Natural killer cell (primary cell): Measurements from ENCODE around the gene GPR61. TPM values are rescaled to one million over a fixed set of nuclear protein-coding genes. Genes with fewer than 3 reads are reported as not detected.

Source experiments
- ATAC-seq, 3 donors: fragments of 150-1000 bp in 2 of 3; fragments of 200-7000 bp in 1 of 3; cut with Tn5 transposase; 1 replicate in 1 of 3; 2 replicates in 2 of 3; pipeline ENCODE4 v1.10.0; 2021; ENCODE audit warnings: mild to moderate bottlenecking in 2 of 3, moderate library complexity in 2 of 3
- DNase-seq, 2 donors: peaks; one replicate each; pipeline versions ENCODE4 v3.0.0 to v3.0.0-alpha.2; 2013 to 2021; ENCODE audit warnings: mixed read lengths in 1 of 2
- H3K27ac ChIP-seq: one replicate; pipeline ENCODE4 v1.5.1; 2013; ENCODE audit warnings: mild to moderate bottlenecking, low read length
- H3K27me3 ChIP-seq: one replicate; pipeline ENCODE4 v1.6.1; 2013; ENCODE audit warnings: low read length; ENCODE audit not compliant: control insufficient read depth, insufficient read depth
- H3K36me3 ChIP-seq: one replicate; pipeline ENCODE4 v1.6.1; 2013; ENCODE audit warnings: low read length; ENCODE audit not compliant: control insufficient read depth, insufficient read depth
- H3K4me1 ChIP-seq: one replicate; pipeline ENCODE4 v1.6.1; 2013; ENCODE audit warnings: low read length; ENCODE audit not compliant: control insufficient read depth, insufficient read depth
- H3K4me3 ChIP-seq: one replicate; pipeline ENCODE4 v1.5.1; 2013; ENCODE audit warnings: low read length
- H3K9me3 ChIP-seq: one replicate; pipeline ENCODE4 v1.6.1; 2013; ENCODE audit warnings: low read length; ENCODE audit not compliant: control insufficient read depth, insufficient read depth
- H3K27ac Mint-ChIP-seq, 2 donors: one replicate each; pipeline ENCODE4 v1.8.0; 2022; ENCODE audit warnings: mild to moderate bottlenecking in 2 of 2, mixed read lengths in 2 of 2, moderate library complexity in 1 of 2
- H3K27me3 Mint-ChIP-seq, 2 donors: one replicate each; pipeline ENCODE4 v1.8.0; 2022; ENCODE audit warnings: low read depth in 2 of 2, mixed read lengths in 2 of 2
- H3K36me3 Mint-ChIP-seq: one replicate; pipeline ENCODE4 v1.8.0; 2022; ENCODE audit warnings: mixed read lengths
- H3K4me1 Mint-ChIP-seq, 2 donors: one replicate each; pipeline ENCODE4 v1.8.0; 2022; ENCODE audit warnings: mixed read lengths in 2 of 2
- H3K4me3 Mint-ChIP-seq: one replicate; pipeline ENCODE4 v1.8.0; 2022; ENCODE audit warnings: mild to moderate bottlenecking, moderate library complexity, mixed read lengths
- H3K9me3 Mint-ChIP-seq, 2 donors: one replicate each; pipeline ENCODE4 v1.8.0; 2022; ENCODE audit warnings: mixed read lengths in 2 of 2
- CTCF ChIP-seq: fragments of 200-600 bp; IDR thresholded peaks from one replicate; pipeline ENCODE4 v1.8.0; 2022; ENCODE audit warnings: antibody characterized with exemption
- WGBS: methylation state at CpG from one replicate; pipeline ENCODE4 v1.1.7; 2013; ENCODE audit warnings: missing lambda C conversion rate; ENCODE audit not compliant: insufficient coverage; 5-methylcytosine and 5-hydroxymethylcytosine counted together
- intact Hi-C: fragments of 100-400 bp; cut with micrococcal nuclease; formaldehyde crosslinking; loops from one replicate; pipeline ENCODE4 v1.14.2; 2022
- total RNA-seq, 4 donors: library from RNA; stranded (reverse); fragments of 120-200 nt in 1 of 4; gene quantifications; one replicate each; pipeline versions ENCODE4 v1.2.3 to v1.2.4, GENCODE V29; 2013 to 2022

The GPR61 gene
- total RNA-seq, 3 donors from 2014 or later (not counting 1 experiment from before 2014, with no cell fraction given), result 0.75 to 0.91 TPM; not detected in 1

- no peaks in the 10 kb centered on the region for H3K9me3 ChIP-seq
- ATAC-seq, result peak in 1 of 3 donors; percentile 15
- no peaks in the 10 kb centered on the region for H3K9me3 Mint-ChIP-seq
- peak in 1 of 2 donors; percentile 59 for DNase-seq
- WGBS, result 3% methylated on average over 21 of the region's 22 CpGs
- H3K36me3 ChIP-seq, result no peaks in the 10 kb centered on the region
- peak overlapping the region; percentile 94 for H3K27ac ChIP-seq
- H3K4me1 Mint-ChIP-seq, result peaks cover 38 to 51% of the 10 kb centered on the region in 2 donors
- no peak for TF ChIP-seq CTCF
- H3K27me3 Mint-ChIP-seq, result no peaks in the 10 kb centered on the region
- H3K27me3 ChIP-seq, result no peaks in the 10 kb centered on the region
- no peaks in the 10 kb centered on the region for H3K36me3 Mint-ChIP-seq
- H3K27ac Mint-ChIP-seq, result peak overlapping the region; percentile 91 to 98
- intact Hi-C loops, result loop anchor here (1.0 to 5.0 kb wide), 3 partner anchors 74 to 120 kb away; partner anchors contain the start of gene PSMA5
- H3K4me3 ChIP-seq, result peak overlapping the region; percentile 89
- peaks cover 5% of the 10 kb centered on the region for H3K4me1 ChIP-seq
- peak overlapping the region; percentile 94 for H3K4me3 Mint-ChIP-seq
Measured at GRCh38 chr1:109547463-109548320, 8.0 kb downstream of the GPR61 start.

GRCh38 chr1:109548321-109549267, 8.9 kb downstream of the GPR61 start, which contains the start of gene GNAI3:
Gene GNAI3 (plus strand): TSS chr1:109548615. CDS start chr1:109548721, 106 bp downstream.
- Histone ChIP-seq H3K36me3 (no peaks in the 10 kb centered on the region), H3K9me3 (no peaks in the 10 kb centered on the region), H3K4me1 (peaks cover 5% of the 10 kb centered on the region), H3K27ac (peak within 1 kb of the TSS; percentile 94), H3K27me3 (no peaks in the 10 kb centered on the region), H3K4me3 (peak within 1 kb of the TSS; percentile 89)
- under 1% methylated on average over 68 of the region's 68 CpGs for WGBS
- Mint-ChIP-seq H3K27ac (peak within 1 kb of the TSS; percentile 91 to 98), H3K36me3 (no peaks in the 10 kb centered on the region), H3K9me3 (no peaks in the 10 kb centered on the region), H3K4me1 (peaks cover 41 to 56% of the 10 kb centered on the region in 2 donors), H3K27me3 (no peaks in the 10 kb centered on the region), H3K4me3 (peak within 1 kb of the TSS; percentile 94)
- peak; percentile 91 to 98 for DNase-seq
- no peak for TF ChIP-seq CTCF
- intact Hi-C loops, result loop anchor here (1.0 to 5.0 kb wide), 2 partner anchors 73 to 121 kb away; partner anchors contain the start of gene PSMA5
- peak; percentile 88 to 98 (median 93) for ATAC-seq

- Histone ChIP-seq H3K27me3 (no peaks in the 10 kb centered on the region), H3K27ac (no peak overlapping the region), H3K4me3 (no peak overlapping the region), H3K4me1 (no peaks in the 10 kb centered on the region), H3K36me3 (no peaks in the 10 kb centered on the region), H3K9me3 (no peaks in the 10 kb centered on the region)
- peak overlapping the region; percentile 23 to 59 for H3K27ac Mint-ChIP-seq
- 100% methylated on average over 2 of the region's 2 CpGs for WGBS
- no peak overlapping the region for H3K4me3 Mint-ChIP-seq
- TF ChIP-seq CTCF, result no peak
- no peak for DNase-seq
- no peaks in the 10 kb centered on the region for H3K36me3 Mint-ChIP-seq
- intact Hi-C loops, result no loop called here
- no peak for ATAC-seq
- H3K27me3 Mint-ChIP-seq, result no peaks in the 10 kb centered on the region
- no peaks in the 10 kb centered on the region for H3K9me3 Mint-ChIP-seq
- H3K4me1 Mint-ChIP-seq, result peaks cover 71 to 76% of the 10 kb centered on the region in 2 donors
Measured at GRCh38 chr1:109556563-109556962, 16.9 kb downstream of the GPR61 start.
